ENCODE results near the gene NTHL1.

DNA sequence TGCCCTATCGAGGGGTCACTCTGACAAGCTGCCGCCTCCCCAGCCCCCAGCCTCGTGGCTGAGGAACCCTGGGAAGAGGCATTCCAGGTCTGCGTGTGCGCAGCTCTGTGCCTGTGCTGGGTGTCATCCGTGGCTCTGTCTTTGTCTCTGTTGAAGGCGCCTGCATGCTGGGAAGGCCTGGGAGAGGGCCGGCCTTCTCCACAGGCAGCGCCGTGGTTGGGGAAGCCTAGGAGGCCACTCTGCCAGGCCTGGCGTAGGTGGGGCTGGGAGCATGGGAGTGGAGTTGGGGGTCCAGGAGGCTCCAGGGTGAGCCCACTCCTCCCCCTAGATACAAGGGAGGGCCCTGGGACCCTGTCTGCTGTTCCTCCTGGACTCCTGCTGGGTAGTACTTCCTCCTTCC lies 17.6 kb downstream of the NTHL1 start:
- TF ChIP-seq, protein P1, sequence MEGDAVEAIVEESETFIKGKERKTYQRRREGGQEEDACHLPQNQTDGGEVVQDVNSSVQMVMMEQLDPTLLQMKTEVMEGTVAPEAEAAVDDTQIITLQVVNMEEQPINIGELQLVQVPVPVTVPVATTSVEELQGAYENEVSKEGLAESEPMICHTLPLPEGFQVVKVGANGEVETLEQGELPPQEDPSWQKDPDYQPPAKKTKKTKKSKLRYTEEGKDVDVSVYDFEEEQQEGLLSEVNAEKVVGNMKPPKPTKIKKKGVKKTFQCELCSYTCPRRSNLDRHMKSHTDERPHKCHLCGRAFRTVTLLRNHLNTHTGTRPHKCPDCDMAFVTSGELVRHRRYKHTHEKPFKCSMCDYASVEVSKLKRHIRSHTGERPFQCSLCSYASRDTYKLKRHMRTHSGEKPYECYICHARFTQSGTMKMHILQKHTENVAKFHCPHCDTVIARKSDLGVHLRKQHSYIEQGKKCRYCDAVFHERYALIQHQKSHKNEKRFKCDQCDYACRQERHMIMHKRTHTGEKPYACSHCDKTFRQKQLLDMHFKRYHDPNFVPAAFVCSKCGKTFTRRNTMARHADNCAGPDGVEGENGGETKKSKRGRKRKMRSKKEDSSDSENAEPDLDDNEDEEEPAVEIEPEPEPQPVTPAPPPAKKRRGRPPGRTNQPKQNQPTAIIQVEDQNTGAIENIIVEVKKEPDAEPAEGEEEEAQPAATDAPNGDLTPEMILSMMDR (IDR thresholded peaks at IDR 0.05 in 4 of 5, conservative IDR thresholded peaks at IDR 0.05 in 1 of 5) = no peak
- no peak for TF ChIP-seq POLR2A (IDR thresholded peaks at IDR 0.05)

Data from gastrocnemius medialis (tissue), 4 donors.